GM18867 (cell line): Measurements from ENCODE around the gene FABP3.

Source experiments
- ATAC-seq: cut with Tn5 transposase; IDR thresholded peaks from one replicate; pipeline ENCODE4 v1.9.1; 2021; ENCODE audit warnings: mild to moderate bottlenecking, moderate library complexity; ENCODE audit not compliant: unreplicated experiment

FABP3 gene

GRCh38 chr1:31324992-31325391, 47.9 kb downstream of the FABP3 start:
- ATAC-seq, result no peak

GRCh38 chr1:31324093-31324492, 48.8 kb downstream of the FABP3 start:
- no peak for ATAC-seq

GRCh38 chr1:31318146-31318545, 54.7 kb downstream of the FABP3 start:
- no peak for ATAC-seq

DNA sequence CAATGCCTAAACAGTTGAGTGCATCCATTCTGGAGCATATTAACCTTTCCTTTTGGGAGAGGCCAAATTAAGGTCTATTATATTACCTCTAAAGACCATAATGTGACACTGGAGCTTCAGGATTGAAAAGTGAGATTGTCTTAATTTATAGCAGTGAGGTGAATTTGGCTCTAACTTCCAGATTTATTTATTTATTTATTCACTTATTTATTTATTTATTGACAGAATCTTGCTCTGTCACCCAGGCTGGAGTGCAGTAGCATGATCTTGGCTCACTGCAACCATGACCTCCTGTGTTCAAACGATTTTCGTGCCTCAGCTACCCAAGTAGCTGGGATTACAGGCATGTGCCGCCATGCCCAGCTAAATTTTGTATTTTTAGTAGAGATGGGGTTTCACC, 57.0 kb downstream of the FABP3 start:
- ATAC-seq, result no peak
